ENCODE data around the gene MX2.
"Not testable (repeated sequence)": the region's sequence is repeated elsewhere in the genome, so short reads cannot be mapped to it uniquely, and the experiment has no call there.

The MX2 gene

GRCh38 chr21:41387824-41388223, 26.0 kb downstream of the MX2 start:
- no peak for DNase-seq

- no peak for DNase-seq
These were observed 26.4 kb downstream of the MX2 start for GRCh38 chr21:41388259-41388658.

- no peak for DNase-seq
These were observed 28.3 kb downstream of the MX2 start for GRCh38 chr21:41390043-41390639.

- DNase-seq: no peak
These were observed 32.1 kb downstream of the MX2 start for GRCh38 chr21:41393876-41394465.

GRCh38 chr21:41396558-41397075, 34.8 kb downstream of the MX2 start:
- DNase-seq: no peak

GRCh38 chr21:41397471-41397891, 35.7 kb downstream of the MX2 start:
- no peak for DNase-seq

GRCh38 chr21:41398251-41398650, 36.4 kb downstream of the MX2 start:
- DNase-seq: no peak

GRCh38 chr21:41398831-41399230, 37.0 kb downstream of the MX2 start:
- no peak for DNase-seq

- no peak for DNase-seq
These were observed 37.5 kb downstream of the MX2 start for GRCh38 chr21:41399246-41399800.

- DNase-seq: no peak
These were observed 40.4 kb downstream of the MX2 start for GRCh38 chr21:41402231-41402630.

GRCh38 chr21:41402796-41403195, 41.0 kb downstream of the MX2 start:
- DNase-seq: no peak

- no peak for DNase-seq
These were observed 41.5 kb downstream of the MX2 start for GRCh38 chr21:41403331-41403730.

GRCh38 chr21:41403966-41404365, 42.1 kb downstream of the MX2 start:
- DNase-seq: no peak

GRCh38 chr21:41405321-41405720, 43.5 kb downstream of the MX2 start:
- no peak for DNase-seq

GRCh38 chr21:41406340-41406739, 44.5 kb downstream of the MX2 start:
- no peak for DNase-seq

GRCh38 chr21:41407541-41408460, 46.0 kb downstream of the MX2 start:
- no peak for DNase-seq

GRCh38 chr21:41410361-41410760, 48.5 kb downstream of the MX2 start:
- no peak for DNase-seq

GRCh38 chr21:41410767-41411448, 49.1 kb downstream of the MX2 start:
- DNase-seq: no peak

GRCh38 chr21:41411449-41412089, 49.7 kb downstream of the MX2 start:
- peak; percentile 1 for DNase-seq

GRCh38 chr21:41417505-41417904, 55.7 kb downstream of the MX2 start:
- DNase-seq: not testable (repeated sequence)

- no peak for DNase-seq
These were observed 56.6 kb downstream of the MX2 start for GRCh38 chr21:41418393-41418792.

GRCh38 chr21:41418956-41419680, 57.3 kb downstream of the MX2 start:
- no peak for DNase-seq
